B cell (primary cell): ENCODE data around the gene HTR6. TPM values are rescaled to one million over a fixed set of nuclear protein-coding genes. Genes with fewer than 3 reads are reported as not detected.
"Not testable (repeated sequence)": the region's sequence is repeated elsewhere in the genome, so short reads cannot be mapped to it uniquely, and the experiment has no call there.

Experiments
- ATAC-seq: fragments of 200-7000 bp; cut with Tn5 transposase; one replicate; pipeline ENCODE4 v1.10.0; 2021; ENCODE audit warnings: low read depth, mild to moderate bottlenecking, moderate number of reproducible peaks, moderate library complexity
- CTCF ChIA-PET: fragments of 350-600 bp; sonication (Branson Sonifier 250); formaldehyde crosslinking; loops from one replicate; lab custom pipeline; 2021; ENCODE audit warnings: antibody characterized with exemption, inconsistent platforms; lab: Charles Lee
- POLR2A ChIA-PET: fragments of 350-600 bp; sonication (Branson Sonifier 250); formaldehyde crosslinking; loops from one replicate; lab custom pipeline; 2021; ENCODE audit warnings: antibody characterized with exemption; lab: Charles Lee
- DNase-seq: peaks from one replicate; pipeline ENCODE4 v3.0.0; 2013
- H2AFZ ChIP-seq: 2 replicates; pipeline ENCODE4 v1.6.1; 2012; ENCODE audit warnings: mild to moderate bottlenecking, low read depth, low read length; ENCODE audit not compliant: insufficient read depth, poor library complexity, severe bottlenecking
- H3K27ac ChIP-seq, 2 donors: 1 replicate in 1 of 2; 2 replicates in 1 of 2; pipeline ENCODE4 v1.5.1; 2012 to 2013; ENCODE audit warnings: low read length in 2 of 2, mild to moderate bottlenecking in 2 of 2, moderate library complexity in 1 of 2
- H3K27me3 ChIP-seq, 4 experiments: fragments of 200-600 bp in 1 of 4; sonication (generic) in 1 of 4; replicated peaks in 1 of 4; 1 replicate in 2 of 4; 2 replicates in 2 of 4; pipeline versions ENCODE4 v1.6.1 to v1.7.0; 2013 to 2016; ENCODE audit warnings: low read length in 3 of 4, mild to moderate bottlenecking in 2 of 4, mixed read lengths in 1 of 4, moderate library complexity in 1 of 4; ENCODE audit not compliant: insufficient read depth in 4 of 4, control insufficient read depth in 3 of 4; ENCODE audit errors: control extremely low read depth in 1 of 4
- H3K36me3 ChIP-seq, 2 experiments: replicated peaks in 1 of 2; 1 replicate in 1 of 2; 2 replicates in 1 of 2; pipeline versions ENCODE4 v1.6.1 to v1.7.1; 2013; ENCODE audit warnings: low read length in 1 of 2; ENCODE audit not compliant: insufficient read depth in 2 of 2, control insufficient read depth in 1 of 2; ENCODE audit errors: control extremely low read depth in 1 of 2, extremely low read depth in 1 of 2
- H3K4me1 ChIP-seq, 2 donors: fragments of 200-600 bp in 1 of 2; sonication (generic) in 1 of 2; 1 replicate in 1 of 2; 2 replicates in 1 of 2; pipeline versions ENCODE4 v1.5.1 to v1.6.1; 2013 to 2017; ENCODE audit warnings: low read length in 2 of 2; ENCODE audit not compliant: control insufficient read depth in 2 of 2, insufficient read depth in 2 of 2
- H3K4me2 ChIP-seq: replicated peaks from 2 replicates; pipeline ENCODE3; 2012; ENCODE audit warnings: mild to moderate bottlenecking, low read depth, low read length; ENCODE audit not compliant: poor library complexity, severe bottlenecking
- H3K4me3 ChIP-seq, 5 experiments: fragments of 200-600 bp in 1 of 5; sonication (generic) in 1 of 5; 1 replicate in 3 of 5; 2 replicates in 2 of 5; pipeline versions ENCODE4 v1.5.1 to v1.7.0; 2011 to 2016; ENCODE audit warnings: low read length in 4 of 5, mild to moderate bottlenecking in 4 of 5, low read depth in 2 of 5, control low read depth in 1 of 5, moderate library complexity in 1 of 5; ENCODE audit not compliant: insufficient read depth in 1 of 5; ENCODE audit errors: control extremely low read depth in 1 of 5, extremely low read depth in 1 of 5
- H3K79me2 ChIP-seq: fragments of 200-600 bp; sonication (generic); one replicate; pipeline ENCODE4 v1.6.0; 2016; ENCODE audit warnings: low read length; ENCODE audit not compliant: control insufficient read depth, insufficient read depth
- H3K9ac ChIP-seq: fragments of 200-600 bp; sonication (generic); 2 replicates; pipeline ENCODE4 v1.6.1; 2017; ENCODE audit warnings: mild to moderate bottlenecking, low read length, moderate library complexity
- H3K9me3 ChIP-seq, 3 donors: one replicate each; pipeline versions ENCODE4 v1.6.1 to v1.7.1; 2013; ENCODE audit warnings: low read length in 2 of 3; ENCODE audit not compliant: control insufficient read depth in 2 of 3, insufficient read depth in 1 of 3; ENCODE audit errors: control extremely low read depth in 1 of 3
- H4K20me1 ChIP-seq: 2 replicates; pipeline ENCODE4 v1.6.0; 2012; ENCODE audit warnings: mild to moderate bottlenecking, low read length; ENCODE audit not compliant: insufficient read depth, control insufficient read depth, poor library complexity, severe bottlenecking
- H3K27ac Mint-ChIP-seq: one replicate; pipeline ENCODE4 v1.8.0; 2021; ENCODE audit warnings: mixed read lengths
- H3K27me3 Mint-ChIP-seq: one replicate; pipeline ENCODE4 v1.8.0; 2021; ENCODE audit warnings: mixed read lengths
- H3K4me1 Mint-ChIP-seq: one replicate; pipeline ENCODE4 v1.8.0; 2021; ENCODE audit warnings: mixed read lengths
- H3K4me3 Mint-ChIP-seq: one replicate; pipeline ENCODE4 v1.8.0; 2021; ENCODE audit warnings: mixed read lengths
- H3K9me3 Mint-ChIP-seq: one replicate; pipeline ENCODE4 v1.8.0; 2022; ENCODE audit warnings: mixed read lengths; ENCODE audit not compliant: insufficient read depth
- EZH2 ChIP-seq: IDR thresholded peaks from 2 replicates; pipeline ENCODE4 v1.6.1; 2012; ENCODE audit warnings: borderline replicate concordance, low read depth, mild to moderate bottlenecking, moderate library complexity, low read length; ENCODE audit not compliant: insufficient read depth, poor library complexity, severe bottlenecking
- WGBS: methylation state at CpG from one replicate; pipeline ENCODE4 v1.1.5; 2013; ENCODE audit warnings: missing lambda C conversion rate; ENCODE audit not compliant: insufficient coverage; 5-methylcytosine and 5-hydroxymethylcytosine counted together
- intact Hi-C: fragments of 100-400 bp; cut with micrococcal nuclease; formaldehyde crosslinking; loops from one replicate; pipeline ENCODE4 v1.10.0; 2022
- polyA plus RNA-seq: library from polyadenylated mRNA; depleted of rRNA; stranded (reverse); fragments of >200 nt; gene quantifications from 2 replicates; pipeline ENCODE4 v1.2.3, GENCODE V29; 2012
- total RNA-seq, 2 donors: library from RNA; stranded (reverse); fragments of 120-200 nt in 1 of 2; gene quantifications; 1 replicate in 1 of 2; 2 replicates in 1 of 2; pipeline versions ENCODE4 v1.2.3 to v1.2.4, GENCODE V29; 2013 to 2022
- TF ChIP-seq, protein P1 (sequence below): fragments of 200-600 bp; IDR thresholded peaks from one replicate; pipeline ENCODE4 v1.8.0; 2022; ENCODE audit warnings: antibody characterized with exemption, mild to moderate bottlenecking

Gene HTR6
- total and polyA plus RNA-seq, 2 donors (not counting 1 experiment from before 2014, with no cell fraction given), result not detected

DNA sequence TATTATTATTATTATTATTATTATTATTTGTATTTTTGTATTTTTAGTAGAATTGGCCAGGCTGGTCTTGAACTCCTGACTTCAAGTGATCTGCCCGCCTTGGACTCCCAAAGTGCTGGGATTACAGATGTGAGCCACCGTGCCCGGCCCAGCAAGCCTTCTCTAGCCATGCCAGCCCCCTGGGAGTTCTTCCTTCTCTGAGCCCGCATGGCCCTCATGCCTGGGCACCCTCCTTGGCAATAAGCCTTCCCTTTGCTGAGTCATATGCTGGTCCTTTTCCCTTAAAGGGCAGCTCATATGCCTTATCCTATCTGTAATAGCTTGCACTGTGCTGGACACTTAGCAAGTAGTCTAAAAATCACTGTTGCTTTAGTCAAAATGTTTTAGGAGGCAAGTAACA, 29.0 kb upstream of the HTR6 start:
- H2AFZ ChIP-seq, result no peak overlapping the region
- no peak overlapping the region for H3K4me3 ChIP-seq
- TF ChIP-seq, protein P1, sequence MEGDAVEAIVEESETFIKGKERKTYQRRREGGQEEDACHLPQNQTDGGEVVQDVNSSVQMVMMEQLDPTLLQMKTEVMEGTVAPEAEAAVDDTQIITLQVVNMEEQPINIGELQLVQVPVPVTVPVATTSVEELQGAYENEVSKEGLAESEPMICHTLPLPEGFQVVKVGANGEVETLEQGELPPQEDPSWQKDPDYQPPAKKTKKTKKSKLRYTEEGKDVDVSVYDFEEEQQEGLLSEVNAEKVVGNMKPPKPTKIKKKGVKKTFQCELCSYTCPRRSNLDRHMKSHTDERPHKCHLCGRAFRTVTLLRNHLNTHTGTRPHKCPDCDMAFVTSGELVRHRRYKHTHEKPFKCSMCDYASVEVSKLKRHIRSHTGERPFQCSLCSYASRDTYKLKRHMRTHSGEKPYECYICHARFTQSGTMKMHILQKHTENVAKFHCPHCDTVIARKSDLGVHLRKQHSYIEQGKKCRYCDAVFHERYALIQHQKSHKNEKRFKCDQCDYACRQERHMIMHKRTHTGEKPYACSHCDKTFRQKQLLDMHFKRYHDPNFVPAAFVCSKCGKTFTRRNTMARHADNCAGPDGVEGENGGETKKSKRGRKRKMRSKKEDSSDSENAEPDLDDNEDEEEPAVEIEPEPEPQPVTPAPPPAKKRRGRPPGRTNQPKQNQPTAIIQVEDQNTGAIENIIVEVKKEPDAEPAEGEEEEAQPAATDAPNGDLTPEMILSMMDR, result no peak
- no peak for TF ChIP-seq EZH2
- peaks cover 6% of the 10 kb centered on the region for H3K27me3 Mint-ChIP-seq
- no peak overlapping the region for H3K4me2 ChIP-seq
- H3K36me3 ChIP-seq, result no peaks in the 10 kb centered on the region
- no peak overlapping the region for H3K27ac ChIP-seq
- H3K27me3 ChIP-seq, result peaks cover 0 to 4% (median 1%) of the 10 kb centered on the region in 4 experiments
- ATAC-seq (no peak), DNase-seq (no peak)
- no peak overlapping the region for H3K27ac Mint-ChIP-seq
- ChIA-PET POLR2A (no interaction called here), CTCF (interaction anchor here (1.0 kb wide), 1 partner anchor 18 kb away, joined by 7 read pairs; no protein-coding TSS in a partner anchor)
- H3K9ac ChIP-seq, result no peak overlapping the region
- H3K9me3 ChIP-seq, result no peaks in the 10 kb centered on the region
- no peaks in the 10 kb centered on the region for H3K4me1 Mint-ChIP-seq
- H3K4me3 Mint-ChIP-seq, result no peak overlapping the region
- no peaks in the 10 kb centered on the region for H4K20me1 ChIP-seq
- H3K4me1 ChIP-seq, result no peaks in the 10 kb centered on the region
- 80% methylated on average over 4 of the region's 4 CpGs for WGBS
- intact Hi-C loops, result no loop called here
- H3K79me2 ChIP-seq, result no peaks in the 10 kb centered on the region
- no peaks in the 10 kb centered on the region for H3K9me3 Mint-ChIP-seq

DNA sequence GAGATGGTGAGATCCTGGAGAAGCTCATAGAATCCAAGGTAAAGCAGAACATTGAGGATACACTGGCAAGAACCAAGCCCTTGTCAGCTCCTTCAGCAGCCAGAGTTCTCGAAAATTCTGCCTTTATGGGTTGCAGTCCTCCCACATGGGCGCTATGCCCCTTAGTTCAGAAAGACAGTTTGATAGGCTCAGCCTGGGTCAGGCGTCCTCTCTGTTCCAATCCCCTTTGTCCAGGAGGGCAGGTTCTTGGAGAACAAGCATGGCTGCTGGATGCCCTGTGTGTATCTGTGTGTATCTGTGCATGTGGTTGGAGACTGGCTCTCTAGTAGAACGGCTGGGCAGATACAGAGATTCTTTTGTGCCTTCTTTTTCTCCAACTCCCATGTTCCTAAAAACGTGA, 28.6 kb upstream of the HTR6 start:
- Histone ChIP-seq H3K79me2 (no peaks in the 10 kb centered on the region), H3K36me3 (no peaks in the 10 kb centered on the region), H3K9me3 (no peaks in the 10 kb centered on the region), H3K4me3 (no peak overlapping the region), H3K4me1 (no peaks in the 10 kb centered on the region), H3K27ac (no peak overlapping the region), H4K20me1 (no peaks in the 10 kb centered on the region), H3K27me3 (peaks cover 0 to 7% (median 3%) of the 10 kb centered on the region in 4 experiments), H3K4me2 (no peak overlapping the region), H2AFZ (no peak overlapping the region), H3K9ac (no peak overlapping the region)
- ChIA-PET POLR2A (no interaction called here), CTCF (interaction anchor here (1.0 kb wide), 1 partner anchor 17 kb away, joined by 7 read pairs; no protein-coding TSS in a partner anchor)
- intact Hi-C loops, result no loop called here
- no peaks in the 10 kb centered on the region for H3K9me3 Mint-ChIP-seq
- WGBS, result 93% methylated on average over 3 of the region's 5 CpGs
- DNase-seq (no peak), ATAC-seq (no peak)
- H3K4me1 Mint-ChIP-seq, result no peaks in the 10 kb centered on the region
- no peak overlapping the region for H3K27ac Mint-ChIP-seq
- peaks cover 9% of the 10 kb centered on the region for H3K27me3 Mint-ChIP-seq
- no peak overlapping the region for H3K4me3 Mint-ChIP-seq
- TF ChIP-seq, protein P1, result no peak

DNA sequence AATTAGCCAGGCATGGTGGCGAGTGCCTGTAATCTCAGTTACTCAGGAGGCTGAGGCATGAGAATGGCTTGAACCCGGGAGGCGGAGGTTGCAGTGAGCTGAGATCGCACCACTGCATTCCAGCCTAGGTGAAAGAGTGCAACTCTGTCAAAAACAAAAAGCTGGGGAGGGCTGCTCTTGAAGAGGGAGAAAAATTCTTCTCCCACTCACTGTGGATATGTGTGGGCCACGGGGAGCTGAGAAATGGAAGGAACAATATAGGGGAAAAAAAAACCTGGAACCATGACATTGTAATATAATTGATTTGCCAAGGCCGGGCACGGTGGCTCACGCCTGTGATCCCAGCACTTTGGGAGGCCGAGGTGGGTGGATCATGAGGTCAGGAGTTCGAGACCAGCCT, 27.9 kb upstream of the HTR6 start:
- H3K4me1 ChIP-seq, DNase-seq, H3K4me1 Mint-ChIP-seq, H3K9me3 Mint-ChIP-seq, H3K4me2 ChIP-seq, H3K27ac ChIP-seq, H3K9me3 ChIP-seq, intact Hi-C loops, H3K36me3 ChIP-seq, ATAC-seq, H3K79me2 ChIP-seq, H2AFZ ChIP-seq, POLR2A ChIA-PET, H3K4me3 Mint-ChIP-seq, H3K27ac Mint-ChIP-seq, H3K9ac ChIP-seq, CTCF ChIA-PET, H3K4me3 ChIP-seq, H4K20me1 ChIP-seq: not testable (repeated sequence)
- WGBS, result 97% methylated on average over 3 of the region's 10 CpGs
- peaks cover 0 to 10% (median 7%) of the 10 kb centered on the region in 4 experiments for H3K27me3 ChIP-seq
- peaks cover 15% of the 10 kb centered on the region for H3K27me3 Mint-ChIP-seq
